GM18951 (cell line): ENCODE results near the gene MPND.

Experiments used
- POLR2A ChIP-seq: IDR thresholded peaks from 4 replicates; pipeline ENCODE4 v1.6.1; 2011; ENCODE audit warnings: mild to moderate bottlenecking; ENCODE audit not compliant: insufficient read length, insufficient read depth; ENCODE audit errors: extremely low read depth
- in situ Hi-C: fragments of 300-500 bp; cut with MboI; formaldehyde crosslinking; loops from one replicate; pipeline ENCODE4 v1.12.0; 2022; ENCODE audit warnings: low sequenced_read_pairs, mixed read lengths, inconsistent platforms; ENCODE audit not compliant: unreplicated experiment

Gene MPND

GRCh38 chr19:4350111-4350510 is 6.7 kb downstream of the MPND start:
- in situ Hi-C loops: no loop called here
- no peak for TF ChIP-seq POLR2A

GRCh38 chr19:4350726-4351125 is 7.4 kb downstream of the MPND start:
- TF ChIP-seq POLR2A: no peak
- in situ Hi-C loops: no loop called here

- in situ Hi-C loops: no loop called here
- no peak for TF ChIP-seq POLR2A
Measured at GRCh38 chr19:4352701-4353121, 9.3 kb downstream of the MPND start.

GRCh38 chr19:4354282-4354681 is 10.9 kb downstream of the MPND start:
- TF ChIP-seq POLR2A: no peak
- in situ Hi-C loops: no loop called here

- in situ Hi-C loops: no loop called here
- no peak for TF ChIP-seq POLR2A
Measured at GRCh38 chr19:4354897-4355296, 11.5 kb downstream of the MPND start.

GRCh38 chr19:4357095-4357797 is 13.9 kb downstream of the MPND start:
- in situ Hi-C loops: no loop called here
- no peak for TF ChIP-seq POLR2A

- TF ChIP-seq POLR2A: no peak
- in situ Hi-C loops: no loop called here
Measured at GRCh38 chr19:4357921-4358326, 14.6 kb downstream of the MPND start.

GRCh38 chr19:4358709-4359626 is 15.6 kb downstream of the MPND start:
- in situ Hi-C loops: no loop called here
- TF ChIP-seq POLR2A: no peak

GRCh38 chr19:4359627-4360000 is 16.3 kb downstream of the MPND start:
- in situ Hi-C loops: no loop called here
- TF ChIP-seq POLR2A: no peak

- in situ Hi-C loops: no loop called here
- peak; percentile 14 for TF ChIP-seq POLR2A
Measured at GRCh38 chr19:4360081-4360569, 16.8 kb downstream of the MPND start.

- in situ Hi-C loops: no loop called here
- no peak for TF ChIP-seq POLR2A
Measured at GRCh38 chr19:4360641-4361151, 17.3 kb downstream of the MPND start.

GRCh38 chr19:4361152-4362046 is 18.0 kb downstream of the MPND start:
- in situ Hi-C loops: no loop called here
- no peak for TF ChIP-seq POLR2A
